Naive thymus-derived CD4-positive, alpha-beta T cell (primary cell): Measurements from ENCODE around the gene NOM1. TPM values are rescaled to one million over a fixed set of nuclear protein-coding genes. Genes with fewer than 3 reads are reported as not detected.
"Not testable (repeated sequence)": the region's sequence is repeated elsewhere in the genome, so short reads cannot be mapped to it uniquely, and the experiment has no call there.

ENCODE experiments used
- ATAC-seq: fragments of 150-1000 bp; cut with Tn5 transposase; 2 replicates; pipeline ENCODE4 v1.10.0; 2021; ENCODE audit warnings: mild to moderate bottlenecking, moderate library complexity
- CTCF ChIA-PET: fragments of 350-600 bp; sonication (Branson Sonifier 250); formaldehyde crosslinking; loops from one replicate; lab custom pipeline; 2021; ENCODE audit warnings: antibody characterized with exemption; lab: Charles Lee
- POLR2A ChIA-PET: fragments of 350-600 bp; sonication (Branson Sonifier 250); formaldehyde crosslinking; loops from one replicate; lab custom pipeline; 2021; ENCODE audit warnings: antibody characterized with exemption, inconsistent platforms; lab: Charles Lee
- DNase-seq, 9 donors: peaks; one replicate each; pipeline versions ENCODE4 v3.0.0 to v3.0.0-alpha.2; 2020 to 2022; ENCODE audit warnings: mixed read lengths in 1 of 9
- H3K27ac ChIP-seq: one replicate; pipeline ENCODE4 v1.7.0; 2013; ENCODE audit warnings: mild to moderate bottlenecking, low read depth, low read length, moderate library complexity
- H3K27me3 ChIP-seq, 2 donors: one replicate each; pipeline ENCODE4 v1.7.0; 2013; ENCODE audit warnings: low read length in 2 of 2, mild to moderate bottlenecking in 2 of 2, moderate library complexity in 2 of 2; ENCODE audit not compliant: control insufficient read depth in 2 of 2, insufficient read depth in 2 of 2
- H3K36me3 ChIP-seq, 3 experiments: 1 replicate in 2 of 3; 2 replicates in 1 of 3; pipeline ENCODE4 v1.7.0; 2013; ENCODE audit warnings: low read length in 3 of 3, mild to moderate bottlenecking in 3 of 3, moderate library complexity in 1 of 3; ENCODE audit not compliant: insufficient read depth in 3 of 3, control insufficient read depth in 2 of 3
- H3K4me1 ChIP-seq, 2 donors: one replicate each; pipeline ENCODE4 v1.7.0; 2013; ENCODE audit warnings: low read length in 2 of 2, mild to moderate bottlenecking in 2 of 2, moderate library complexity in 1 of 2; ENCODE audit not compliant: control insufficient read depth in 2 of 2, insufficient read depth in 2 of 2
- H3K4me3 ChIP-seq: 2 replicates; pipeline ENCODE4 v1.7.0; 2013; ENCODE audit warnings: mild to moderate bottlenecking, low read length
- H3K9me3 ChIP-seq, 3 experiments: 1 replicate in 2 of 3; 2 replicates in 1 of 3; pipeline ENCODE4 v1.7.0; 2013; ENCODE audit warnings: low read length in 3 of 3; ENCODE audit not compliant: control insufficient read depth in 2 of 3
- H3K27ac Mint-ChIP-seq, 9 donors: one replicate each; pipeline ENCODE4 v1.8.0; 2020 to 2022; ENCODE audit warnings: mixed read lengths in 9 of 9, mild to moderate bottlenecking in 8 of 9, moderate library complexity in 5 of 9, inconsistent platforms in 2 of 9
- H3K27me3 Mint-ChIP-seq, 5 donors: one replicate each; pipeline ENCODE4 v1.8.0; 2021 to 2022; ENCODE audit warnings: mixed read lengths in 5 of 5, mild to moderate bottlenecking in 1 of 5
- H3K36me3 Mint-ChIP-seq, 5 donors: one replicate each; pipeline ENCODE4 v1.8.0; 2020 to 2022; ENCODE audit warnings: mixed read lengths in 5 of 5, mild to moderate bottlenecking in 3 of 5, inconsistent platforms in 1 of 5
- H3K4me1 Mint-ChIP-seq, 7 donors: one replicate each; pipeline ENCODE4 v1.8.0; 2020 to 2022; ENCODE audit warnings: mixed read lengths in 7 of 7, mild to moderate bottlenecking in 3 of 7, inconsistent platforms in 1 of 7
- H3K4me3 Mint-ChIP-seq, 10 donors: one replicate each; pipeline ENCODE4 v1.8.0; 2020 to 2022; ENCODE audit warnings: mild to moderate bottlenecking in 10 of 10, mixed read lengths in 10 of 10, moderate library complexity in 6 of 10, inconsistent platforms in 2 of 10
- H3K9me3 Mint-ChIP-seq, 11 donors: one replicate each; pipeline ENCODE4 v1.8.0; 2020 to 2022; ENCODE audit warnings: mixed read lengths in 11 of 11, mild to moderate bottlenecking in 4 of 11, inconsistent platforms in 1 of 11, moderate library complexity in 1 of 11
- intact Hi-C, 2 donors: fragments of 100-400 bp; cut with micrococcal nuclease; formaldehyde crosslinking; loops; one replicate each; pipeline ENCODE4 v1.15.1; 2023
- polyA plus RNA-seq, 2 donors: library from polyadenylated mRNA; unstranded; fragments of 300-500 nt; fragmentation: Illumina TruSeq; gene quantifications; one replicate each; pipeline ENCODE4 v1.2.3, GENCODE V29; 2021
- total RNA-seq, 6 experiments: library from RNA in 5 of 6; stranded (reverse) in 5 of 6; gene quantifications; 1 replicate in 5 of 6; 2 replicates in 1 of 6; pipeline ENCODE4 v1.2.3 and lab custom pipeline; 2021 to 2026

NOM1 gene
- total and polyA plus RNA-seq, 7 experiments from 2014 or later = 4.2 to 40.7 (median 32.6) TPM

DNA sequence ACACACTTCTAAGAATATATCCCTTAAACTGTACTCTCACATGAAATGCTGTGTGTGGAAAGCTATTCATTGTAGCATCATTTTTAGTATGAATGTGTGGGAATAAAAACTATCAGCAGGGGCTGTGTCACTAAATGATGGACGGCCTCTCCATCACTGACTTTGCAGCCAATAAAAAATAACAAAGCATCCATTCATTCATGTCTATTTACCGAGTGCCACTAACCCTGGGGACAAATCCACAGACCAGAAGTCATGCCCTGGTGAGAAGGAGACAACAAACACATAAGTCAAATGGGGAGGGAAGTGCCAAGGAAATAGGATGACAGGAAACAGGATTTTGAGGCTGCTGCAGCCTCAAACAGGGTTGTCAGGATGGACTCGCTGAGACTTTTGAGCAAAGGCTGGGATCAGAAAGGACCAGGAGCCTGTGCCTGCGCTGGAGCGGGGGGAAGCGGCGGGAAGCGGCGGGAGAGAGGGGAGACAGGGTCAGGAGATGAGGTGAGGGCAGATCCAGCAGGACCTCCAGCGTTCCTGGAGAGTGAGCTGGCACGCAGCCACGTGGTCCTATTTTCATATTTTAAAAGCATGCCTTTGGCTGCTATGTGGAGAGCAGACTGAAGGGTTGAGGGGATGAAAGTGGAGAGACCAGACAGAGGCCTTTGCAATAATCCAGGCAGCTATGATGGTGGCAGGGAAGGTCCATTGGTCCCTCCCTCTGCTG, 2.2 kb upstream of the NOM1 start:
- peaks cover 0 to 4% (median 0%) of the 10 kb centered on the region in 11 donors for H3K9me3 Mint-ChIP-seq
- Histone ChIP-seq H3K27ac (no peak overlapping the region), H3K4me3 (no peak overlapping the region), H3K36me3 (peaks cover 0 to 11% (median 0%) of the 10 kb centered on the region in 3 experiments), H3K4me1 (peaks cover 9 to 13% of the 10 kb centered on the region in 2 donors), H3K27me3 (no peaks in the 10 kb centered on the region), H3K9me3 (no peaks in the 10 kb centered on the region)
- DNase-seq (no peak), ATAC-seq (no peak)
- peaks cover 16 to 45% (median 22%) of the 10 kb centered on the region in 5 donors for H3K27me3 Mint-ChIP-seq
- ChIA-PET CTCF (no interaction called here), POLR2A (interaction anchor here (0.7 to 1.2 kb wide), 3 partner anchors 54 to 1531 kb away, joined by 3 to 6 read pairs (median 3); partner anchors contain the start of gene LMBR1)
- peak overlapping the region in 3 of 9 donors; percentile 23 to 71 (median 51) for H3K27ac Mint-ChIP-seq
- peaks cover 8 to 36% (median 23%) of the 10 kb centered on the region in 7 donors for H3K4me1 Mint-ChIP-seq
- peak overlapping the region; percentile 3 to 73 (median 51) for H3K4me3 Mint-ChIP-seq
- peaks cover 0 to 6% (median 0%) of the 10 kb centered on the region in 5 donors for H3K36me3 Mint-ChIP-seq
- intact Hi-C loops = loop anchor here in 1 of 2 donors (5.0 kb wide), 1 partner anchor 40 kb away; no protein-coding TSS in a partner anchor

DNA sequence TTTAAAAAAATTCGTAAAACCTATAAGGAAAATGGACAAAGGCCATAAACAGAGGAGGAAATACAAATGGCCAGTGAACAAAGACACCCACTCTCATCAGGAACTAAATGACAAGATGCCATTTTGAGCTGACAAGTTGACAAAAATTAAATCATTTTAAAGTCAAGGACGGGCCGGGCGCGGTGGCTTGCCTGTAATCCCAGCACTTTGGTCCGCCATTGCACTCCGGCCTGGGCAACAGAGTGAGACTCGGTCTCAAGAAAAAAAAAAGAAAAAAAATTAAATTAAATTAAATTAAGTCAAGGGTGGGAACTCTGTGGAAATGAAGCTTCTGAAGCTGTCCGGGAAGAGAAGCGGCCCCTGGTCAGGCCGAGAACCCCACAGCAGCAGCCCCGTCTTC, 1.2 kb upstream of the NOM1 start:
- Mint-ChIP-seq H3K27me3 (peaks cover 9 to 37% (median 16%) of the 10 kb centered on the region in 5 donors), H3K4me1 (peaks cover 8 to 38% (median 26%) of the 10 kb centered on the region in 7 donors), H3K9me3 (peaks cover 0 to 4% (median 0%) of the 10 kb centered on the region in 11 donors), H3K36me3 (peaks cover 0 to 6% (median 0%) of the 10 kb centered on the region in 5 donors), H3K4me3 (peak overlapping the region in 6 of 10 donors; percentile 25 to 61 (median 46)), H3K27ac (peak overlapping the region in 2 of 9 donors; percentile 71 to 78)
- H3K36me3 ChIP-seq = peaks cover 0 to 22% (median 0%) of the 10 kb centered on the region in 3 experiments
- CTCF ChIA-PET = no interaction called here
- H3K9me3 ChIP-seq = no peaks in the 10 kb centered on the region
- ATAC-seq (no peak), DNase-seq (no peak)
- H3K27ac ChIP-seq = no peak overlapping the region
- H3K27me3 ChIP-seq = no peaks in the 10 kb centered on the region
- no peak overlapping the region for H3K4me3 ChIP-seq
- peaks cover 9 to 13% of the 10 kb centered on the region in 2 donors for H3K4me1 ChIP-seq
- POLR2A ChIA-PET = interaction anchor here (1.2 kb wide), 2 partner anchors 21 to 55 kb away, joined by 3 to 6 read pairs; partner anchors contain the start of gene LMBR1
- intact Hi-C loops = loop anchor here (2.0 to 5.0 kb wide), 6 partner anchors 26 to 438 kb away; partner anchors contain the start of gene UBE3C (in 1 of the 2)

DNA sequence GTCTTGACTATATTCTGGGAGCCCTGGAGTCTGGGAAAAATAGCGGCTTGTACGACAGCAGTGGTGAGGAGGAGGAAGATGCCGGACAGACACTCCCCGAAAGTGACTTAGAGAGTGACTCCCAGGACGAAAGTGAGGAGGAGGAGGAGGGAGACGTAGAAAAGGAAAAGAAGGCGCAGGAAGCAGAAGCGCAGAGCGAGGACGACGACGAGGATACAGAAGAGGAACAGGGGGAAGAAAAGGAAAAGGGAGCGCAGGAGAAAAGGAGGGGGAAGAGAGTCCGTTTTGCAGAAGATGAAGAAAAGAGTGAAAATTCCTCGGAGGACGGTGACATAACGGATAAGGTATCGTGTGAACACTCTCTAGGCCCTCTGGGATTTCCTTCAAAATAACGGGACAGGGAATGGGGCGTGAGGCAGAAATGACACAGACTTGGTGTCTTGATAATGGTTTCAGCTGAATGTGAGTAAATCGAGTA, 908 bp downstream of the NOM1 start:
- no peak for DNase-seq
- Histone ChIP-seq H3K36me3 (peaks cover 0 to 42% (median 8%) of the 10 kb centered on the region in 3 experiments), H3K27me3 (no peaks in the 10 kb centered on the region), H3K27ac (peak overlapping the region; percentile 82), H3K4me3 (peak overlapping the region; percentile 96), H3K9me3 (no peaks in the 10 kb centered on the region), H3K4me1 (peaks cover 9 to 13% of the 10 kb centered on the region in 2 donors)
- H3K27me3 Mint-ChIP-seq = peaks cover 0 to 16% (median 1%) of the 10 kb centered on the region in 5 donors
- peaks cover 0 to 4% (median 0%) of the 10 kb centered on the region in 11 donors for H3K9me3 Mint-ChIP-seq
- intact Hi-C loops = loop anchor here in 1 of 2 donors (2.0 kb wide), 1 partner anchor 188 kb away; the partner anchor contains the start of gene UBE3C
- ChIA-PET CTCF (no interaction called here), POLR2A (interaction anchor here (1.2 to 1.6 kb wide), 2 partner anchors 8 to 57 kb away, joined by 7 to 12 read pairs; partner anchors contain the start of gene LMBR1)
- H3K36me3 Mint-ChIP-seq = peaks cover 3 to 19% (median 10%) of the 10 kb centered on the region in 5 donors
- no peak for ATAC-seq
- H3K4me3 Mint-ChIP-seq = peak overlapping the region; percentile 86 to 99 (median 97)
- H3K4me1 Mint-ChIP-seq = peaks cover 8 to 44% (median 34%) of the 10 kb centered on the region in 7 donors
- H3K27ac Mint-ChIP-seq = peak overlapping the region; percentile 66 to 98 (median 90)

DNA sequence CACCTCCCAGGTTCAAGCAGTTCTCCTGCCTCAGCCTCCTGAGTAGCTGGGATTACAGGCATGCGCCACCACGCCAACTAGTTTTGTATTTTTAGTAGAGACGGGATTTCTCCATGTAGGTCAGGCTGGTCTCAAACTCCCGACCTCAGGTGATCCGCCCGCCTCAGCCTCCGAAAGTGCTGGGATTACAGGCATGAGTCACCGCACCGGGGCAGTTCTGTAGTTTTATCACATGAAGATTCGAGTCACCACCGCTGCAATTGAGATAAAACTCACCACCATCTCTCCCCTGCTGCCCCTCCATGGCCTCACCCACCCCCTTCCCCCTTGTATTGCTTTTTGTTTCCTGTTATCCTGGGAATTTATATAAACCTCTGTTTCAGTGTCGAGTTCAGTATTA, 3.7 kb downstream of the NOM1 start:
- ATAC-seq, H3K27ac ChIP-seq, intact Hi-C loops, H3K27me3 ChIP-seq, DNase-seq, H3K9me3 Mint-ChIP-seq, CTCF ChIA-PET, H3K9me3 ChIP-seq, H3K27ac Mint-ChIP-seq, H3K4me3 ChIP-seq, H3K27me3 Mint-ChIP-seq, POLR2A ChIA-PET: not testable (repeated sequence)
- peak overlapping the region in 1 of 10 donors; percentile 34 for H3K4me3 Mint-ChIP-seq
- Histone ChIP-seq H3K36me3 (peaks cover 12 to 65% (median 13%) of the 10 kb centered on the region in 3 experiments), H3K4me1 (peaks cover 9 to 13% of the 10 kb centered on the region in 2 donors)
- H3K36me3 Mint-ChIP-seq = peaks cover 3 to 32% (median 14%) of the 10 kb centered on the region in 5 donors
- H3K4me1 Mint-ChIP-seq = peaks cover 8 to 38% (median 32%) of the 10 kb centered on the region in 7 donors

DNA sequence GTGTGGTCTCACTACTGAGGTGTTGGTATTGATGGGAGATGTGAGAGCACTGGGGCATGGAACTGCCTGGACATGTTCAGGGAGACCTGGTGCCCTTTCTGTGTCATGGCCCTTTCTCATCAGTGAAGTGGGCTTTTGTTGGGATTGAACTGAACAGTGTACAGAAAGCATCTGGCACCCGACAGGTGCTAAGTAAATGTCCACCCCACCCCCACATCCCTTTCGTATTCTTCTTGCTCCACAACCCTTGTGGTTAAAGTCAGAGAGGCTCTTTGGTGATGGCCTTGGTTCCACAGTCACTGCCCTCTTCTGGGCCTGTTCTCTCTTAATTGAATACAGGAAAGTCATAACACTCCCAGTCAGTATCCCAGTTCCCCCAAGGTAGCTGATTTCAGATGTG, 5.4 kb downstream of the NOM1 start:
- intact Hi-C loops = no loop called here
- Histone ChIP-seq H3K36me3 (peaks cover 16 to 74% (median 21%) of the 10 kb centered on the region in 3 experiments), H3K4me1 (peaks cover 9 to 13% of the 10 kb centered on the region in 2 donors), H3K27ac (no peak overlapping the region), H3K4me3 (no peak overlapping the region), H3K27me3 (no peaks in the 10 kb centered on the region), H3K9me3 (no peaks in the 10 kb centered on the region)
- peaks cover 8 to 38% (median 32%) of the 10 kb centered on the region in 7 donors for H3K4me1 Mint-ChIP-seq
- ChIA-PET POLR2A (no interaction called here), CTCF (no interaction called here)
- H3K4me3 Mint-ChIP-seq = no peak overlapping the region
- peaks cover 0 to 2% (median 0%) of the 10 kb centered on the region in 5 donors for H3K27me3 Mint-ChIP-seq
- peaks cover 0 to 2% (median 0%) of the 10 kb centered on the region in 11 donors for H3K9me3 Mint-ChIP-seq
- ATAC-seq (no peak), DNase-seq (no peak)
- no peak overlapping the region for H3K27ac Mint-ChIP-seq
- peaks cover 7 to 45% (median 16%) of the 10 kb centered on the region in 5 donors for H3K36me3 Mint-ChIP-seq

DNA sequence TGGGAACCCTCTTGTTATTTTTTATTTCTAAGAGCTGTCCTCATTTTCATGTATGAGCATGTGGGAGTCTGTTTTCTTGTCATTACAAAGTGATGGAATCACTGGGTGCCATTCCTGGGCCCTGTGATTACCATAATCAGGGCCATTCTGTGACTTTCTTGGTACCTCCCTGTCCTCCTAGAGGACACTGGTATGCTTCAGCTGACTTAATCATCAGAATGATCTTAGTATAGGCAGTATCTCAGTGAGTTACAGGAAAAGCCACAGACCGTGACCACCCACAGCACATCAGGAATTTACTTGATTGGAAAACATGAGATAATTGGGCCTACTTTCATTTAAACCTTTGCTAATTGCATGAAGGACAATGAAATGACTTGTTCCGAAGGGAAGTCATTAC, 7.2 kb downstream of the NOM1 start:
- ChIA-PET CTCF (interaction anchor here (1.4 kb wide), 1 partner anchor 13 kb away, joined by 3 read pairs; no protein-coding TSS in a partner anchor), POLR2A (no interaction called here)
- H3K4me1 Mint-ChIP-seq = peaks cover 9 to 21% (median 17%) of the 10 kb centered on the region in 7 donors
- ATAC-seq (no peak), DNase-seq (no peak)
- intact Hi-C loops = no loop called here
- H3K36me3 Mint-ChIP-seq = peaks cover 22 to 62% (median 26%) of the 10 kb centered on the region in 5 donors
- no peaks in the 10 kb centered on the region for H3K27me3 ChIP-seq
- H3K27ac Mint-ChIP-seq = peak overlapping the region in 1 of 9 donors; percentile 25
- H3K27me3 Mint-ChIP-seq = no peaks in the 10 kb centered on the region
- H3K36me3 ChIP-seq = peaks cover 16 to 90% (median 35%) of the 10 kb centered on the region in 3 experiments
- no peaks in the 10 kb centered on the region for H3K9me3 ChIP-seq
- H3K9me3 Mint-ChIP-seq = no peaks in the 10 kb centered on the region
- no peaks in the 10 kb centered on the region for H3K4me1 ChIP-seq
- no peak overlapping the region for H3K27ac ChIP-seq
- H3K4me3 Mint-ChIP-seq = no peak overlapping the region
- H3K4me3 ChIP-seq = no peak overlapping the region
